ENCODE data around the gene CRHR2. TPM values are rescaled to one million over a fixed set of nuclear protein-coding genes. Genes with fewer than 3 reads are reported as not detected.

The CRHR2 gene
- polyA plus RNA-seq, 1 of the 3 experiments (the other 2 are of a cell fraction): not detected

- H3K27ac ChIP-seq (ENCODE audit: low read depth in 2 of 2, low read length in 1 of 2): no peak overlapping the region
- no peak overlapping the region for H3K4me3 ChIP-seq (ENCODE audit: low read depth in 2 of 2, low read length in 1 of 2)
- H3K9ac ChIP-seq: no peak overlapping the region
- no peaks in the 10 kb centered on the region for H3K9me2 ChIP-seq
- no peaks in the 10 kb centered on the region for H3K9me3 ChIP-seq
- no peak for DNase-seq
- no peak overlapping the region for H2AFZ ChIP-seq (ENCODE audit: low read depth)
- no peaks in the 10 kb centered on the region for H4K20me1 ChIP-seq (ENCODE audit: insufficient read depth)
- H3K4me1 ChIP-seq (ENCODE audit: control insufficient read depth in 1 of 2, insufficient read depth in 2 of 2, low read depth in 1 of 2, low read length in 1 of 2): no peaks in the 10 kb centered on the region
- WGBS (ENCODE audit: low lambda C conversion rate): 46% methylated on average over 7 of the region's 7 CpGs
- no peaks in the 10 kb centered on the region for H3F3A ChIP-seq (replicated peaks; ENCODE audit: insufficient read depth)
- peaks cover 36% of the 10 kb centered on the region for H3K27me3 ChIP-seq (ENCODE audit: insufficient read depth)
- H3K79me2 ChIP-seq (ENCODE audit: insufficient read depth): no peaks in the 10 kb centered on the region
- CTCF ChIA-PET: interaction anchor here (0.6 to 1.8 kb wide), 2 partner anchors 50 to 66 kb away, joined by 3 to 6 read pairs; no protein-coding TSS in a partner anchor
- no peaks in the 10 kb centered on the region for H3K36me3 ChIP-seq (replicated peaks in 1 of 2; ENCODE audit: control insufficient read depth in 1 of 2, insufficient read depth in 2 of 2, low read length in 1 of 2)
- no peak overlapping the region for H3K4me2 ChIP-seq
- POLR2A ChIA-PET: no interaction called here
- TF ChIP-seq EZH2phosphoT487 (IDR thresholded peaks at IDR 0.05; ENCODE audit: borderline replicate concordance, low read depth) (no peak), NFIC (IDR thresholded peaks at IDR 0.05; ENCODE audit: borderline replicate concordance) (no peak), EP300 (IDR thresholded peaks at IDR 0.05; ENCODE audit: borderline replicate concordance in 1 of 2, low read depth in 1 of 2, low read length in 1 of 2) (no peak), JUND (IDR thresholded peaks at IDR 0.05) (no peak), RFX5 (IDR thresholded peaks at IDR 0.05; ENCODE audit: low read length) (no peak), REST (IDR thresholded peaks at IDR 0.05; ENCODE audit: low read depth, low read length) (no peak), USF2 (IDR thresholded peaks at IDR 0.05; ENCODE audit: borderline replicate concordance, low read depth, low read length) (no peak), CHD2 (IDR thresholded peaks at IDR 0.05; ENCODE audit: low read length, partially characterized antibody) (no peak), SIN3A (IDR thresholded peaks at IDR 0.05; ENCODE audit: borderline replicate concordance, low read depth, low read length) (no peak), GABPA (IDR thresholded peaks at IDR 0.05; ENCODE audit: low read depth) (no peak), RAD21 (IDR thresholded peaks at IDR 0.05; ENCODE audit: low read length) (no peak), FOSL2 (IDR thresholded peaks at IDR 0.05; ENCODE audit: borderline replicate concordance, low read depth) (no peak), ELF1 (IDR thresholded peaks at IDR 0.05) (no peak), TEAD4 (IDR thresholded peaks at IDR 0.05; ENCODE audit: borderline replicate concordance, insufficient read depth) (no peak), MEF2A (IDR thresholded peaks at IDR 0.05; ENCODE audit: borderline replicate concordance, low read depth) (no peak), FOXJ3 (CRISPR knock-in tag; IDR thresholded peaks at IDR 0.05) (no peak), RCOR1 (IDR thresholded peaks at IDR 0.05; ENCODE audit: low read length) (no peak), SMC3 (IDR thresholded peaks at IDR 0.05; ENCODE audit: low read depth, low read length) (no peak), NRF1 (IDR thresholded peaks at IDR 0.05; ENCODE audit: low read depth, low read length) (no peak)
Measured at GRCh38 chr7:30690011-30690410, 7.8 kb upstream of the CRHR2 start.
